ENCODE data around the gene NTNG2. TPM values are rescaled to one million over a fixed set of nuclear protein-coding genes. Genes with fewer than 3 reads are reported as not detected.
"Not testable (repeated sequence)": the region's sequence is repeated elsewhere in the genome, so short reads cannot be mapped to it uniquely, and the experiment has no call there.

NTNG2 gene
- total RNA-seq, 3 donors from 2014 or later: 0.41 to 0.73 (median 0.43) TPM

GRCh38 chr9:132260846-132261245 is 99.0 kb downstream of the NTNG2 start:
- intact Hi-C loops (cut with DNase I, micrococcal nuclease): no loop called here
- no peak for DNase-seq
- no peak overlapping the region for H3K4me3 ChIP-seq
- no peak for ATAC-seq
- no peaks in the 10 kb centered on the region for H3K9me3 ChIP-seq
- H3K36me3 ChIP-seq (ENCODE audit: low read depth): no peaks in the 10 kb centered on the region
- TF ChIP-seq CTCF (IDR thresholded peaks at IDR 0.05): no peak
- peaks cover 6% of the 10 kb centered on the region for H3K4me1 ChIP-seq (ENCODE audit: low read depth)

DNA sequence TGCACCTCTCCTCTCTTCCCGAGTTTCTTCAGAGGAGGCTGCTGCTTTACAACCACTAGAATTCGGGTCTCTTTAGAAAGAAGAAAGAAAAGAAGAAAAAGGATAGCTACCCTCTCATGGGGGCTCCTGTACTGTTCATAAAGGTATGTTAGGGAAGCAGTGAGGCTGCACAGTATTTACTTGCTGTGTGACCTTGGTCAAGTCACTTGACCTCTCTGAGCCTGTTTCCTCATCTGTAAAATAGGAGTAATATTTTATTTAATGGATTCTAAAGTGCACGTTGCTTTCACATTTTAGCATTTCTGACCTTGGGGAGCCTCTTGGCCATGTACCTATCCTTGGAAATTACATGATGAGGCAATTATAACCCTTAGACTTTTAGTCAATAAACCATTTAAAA is 104.2 kb downstream of the NTNG2 start:
- H3K4me3 ChIP-seq: no peak overlapping the region
- no peak for ATAC-seq
- H3K36me3 ChIP-seq (ENCODE audit: low read depth): no peaks in the 10 kb centered on the region
- intact Hi-C loops (cut with DNase I, micrococcal nuclease): no loop called here
- no peaks in the 10 kb centered on the region for H3K4me1 ChIP-seq (ENCODE audit: low read depth)
- no peaks in the 10 kb centered on the region for H3K9me3 ChIP-seq
- TF ChIP-seq CTCF (IDR thresholded peaks at IDR 0.05): no peak
- DNase-seq: no peak

DNA sequence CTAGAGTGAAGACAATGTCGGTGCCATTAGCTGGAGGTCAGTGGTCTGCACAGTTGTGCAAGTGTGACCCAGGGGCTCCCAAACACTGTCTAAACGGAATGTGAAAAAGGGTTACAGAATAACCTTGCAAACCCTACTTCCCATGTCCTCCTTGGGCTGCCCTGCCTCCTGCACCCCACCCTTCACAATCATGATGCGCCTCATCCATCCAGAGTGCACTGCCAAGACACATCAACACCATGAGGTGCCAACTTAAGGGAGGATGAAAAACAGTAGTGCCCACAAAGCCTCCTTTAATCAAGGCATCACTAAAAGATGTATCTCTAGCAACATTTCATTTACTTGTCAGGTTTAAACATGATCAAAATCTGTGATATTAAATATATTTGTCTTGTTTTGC is 105.8 kb downstream of the NTNG2 start:
- peaks cover 5% of the 10 kb centered on the region for H3K36me3 ChIP-seq (ENCODE audit: low read depth)
- no peak for DNase-seq
- intact Hi-C loops (cut with DNase I, micrococcal nuclease): no loop called here
- H3K4me1 ChIP-seq (ENCODE audit: low read depth): no peaks in the 10 kb centered on the region
- no peaks in the 10 kb centered on the region for H3K9me3 ChIP-seq
- H3K4me3 ChIP-seq: no peak overlapping the region
- TF ChIP-seq CTCF (IDR thresholded peaks at IDR 0.05): no peak
- no peak for ATAC-seq

GRCh38 chr9:132268725-132269352 is 107.0 kb downstream of the NTNG2 start:
- Histone ChIP-seq H3K36me3 (ENCODE audit: low read depth) (peaks cover 7% of the 10 kb centered on the region), H3K4me3 (no peak overlapping the region), H3K9me3 (no peaks in the 10 kb centered on the region), H3K4me1 (ENCODE audit: low read depth) (no peaks in the 10 kb centered on the region)
- TF ChIP-seq CTCF (IDR thresholded peaks at IDR 0.05): peak; percentile 76
- intact Hi-C loops (cut with DNase I, micrococcal nuclease): no loop called here
- peak; percentile 80 for ATAC-seq
- DNase-seq: peak in 2 of 3 donors; percentile 69 to 81

DNA sequence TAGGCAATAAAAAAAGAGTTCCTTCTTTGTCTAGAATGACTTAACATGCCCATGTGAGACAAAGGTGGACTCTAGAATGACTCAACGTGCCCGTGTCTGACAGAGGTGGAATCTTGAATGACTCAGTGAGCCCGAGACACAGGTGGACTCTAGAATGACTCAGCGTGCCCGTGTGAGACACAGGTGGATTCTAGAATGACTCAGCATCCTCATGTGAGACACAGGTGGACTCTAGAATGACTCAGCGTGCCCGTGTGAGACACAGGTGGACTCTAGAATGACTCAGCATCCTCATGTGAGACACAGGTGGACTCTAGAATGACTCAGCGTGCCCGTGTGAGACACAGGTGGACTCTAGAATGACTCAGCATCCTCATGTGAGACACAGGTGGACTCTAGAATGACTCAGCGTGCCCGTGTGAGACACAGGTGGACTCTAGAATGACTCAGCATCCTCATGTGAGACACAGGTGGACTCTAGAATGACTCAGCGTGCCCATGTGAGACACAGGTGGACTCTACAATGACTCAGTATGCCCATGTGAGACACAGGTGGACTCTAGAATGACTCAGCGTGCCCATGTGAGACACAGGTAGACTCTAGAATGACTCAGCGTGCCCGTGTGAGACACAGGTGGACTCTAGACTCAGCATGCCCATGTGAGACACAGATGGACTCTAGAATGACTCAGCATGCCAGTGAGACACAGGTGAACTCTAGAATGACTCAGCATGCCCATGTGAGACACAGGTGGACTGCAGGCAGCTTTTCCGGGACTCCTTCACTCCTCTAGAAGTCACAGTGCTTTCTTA is 108.1 kb downstream of the NTNG2 start:
- H3K9me3 ChIP-seq; H3K4me3 ChIP-seq; DNase-seq; H3K4me1 ChIP-seq (ENCODE audit: low read depth); intact Hi-C loops (cut with DNase I, micrococcal nuclease): not testable (repeated sequence)
- peak; percentile 48 for ATAC-seq
- peaks cover 12% of the 10 kb centered on the region for H3K36me3 ChIP-seq (ENCODE audit: low read depth)

DNA sequence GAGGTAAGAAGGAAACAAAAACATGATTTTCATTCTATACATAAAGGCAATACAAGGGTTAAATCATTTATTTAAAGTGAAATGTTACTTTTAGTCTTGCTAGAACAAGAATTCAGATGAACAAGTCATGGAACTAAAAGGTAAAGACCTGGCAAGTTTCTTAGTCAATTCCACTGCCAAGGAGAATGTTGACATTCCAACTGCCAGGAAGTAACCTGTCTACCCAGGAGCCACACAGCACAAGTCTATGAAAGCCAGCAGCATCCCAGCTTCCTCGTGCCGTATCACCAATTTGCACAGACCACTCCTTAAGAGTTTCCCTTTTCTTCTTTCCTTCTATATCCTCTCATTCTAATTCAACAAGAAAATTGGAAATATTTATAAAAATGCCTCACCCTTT is 113.0 kb downstream of the NTNG2 start:
- ATAC-seq: no peak
- Histone ChIP-seq H3K4me3 (no peak overlapping the region), H3K9me3 (no peaks in the 10 kb centered on the region), H3K36me3 (ENCODE audit: low read depth) (peaks cover 21% of the 10 kb centered on the region), H3K4me1 (ENCODE audit: low read depth) (no peaks in the 10 kb centered on the region)
- intact Hi-C loops (cut with DNase I, micrococcal nuclease): no loop called here
- TF ChIP-seq CTCF (IDR thresholded peaks at IDR 0.05): no peak
- no peak for DNase-seq
